GM23338 (cell line): ENCODE measurements around the gene SEMA3C. TPM values are rescaled to one million over a fixed set of nuclear protein-coding genes. Genes with fewer than 3 reads are reported as not detected.

Experiments used
- ATAC-seq: fragments of 200-7000 bp; cut with Tn5 transposase; 3 replicates; pipeline ENCODE4 v1.9.1; 2020
- DNase-seq: peaks from one replicate; pipeline ENCODE4 v3.0.0-alpha.2; 2015; ENCODE audit warnings: low spot score
- H2AFZ ChIP-seq: fragments of 200-600 bp; sonication (generic); 2 replicates; pipeline ENCODE4 v1.8.0; 2016; ENCODE audit warnings: antibody characterized with exemption, mild to moderate bottlenecking, moderate library complexity
- H3F3A ChIP-seq: fragments of 200-600 bp; sonication (generic); replicated peaks from 2 replicates; pipeline ENCODE4 v1.8.0; 2017; ENCODE audit warnings: antibody characterized with exemption, mixed run types, low read depth
- H3K27ac ChIP-seq: fragments of 200-600 bp; sonication (generic); 2 replicates; pipeline ENCODE4 v1.6.1; 2016; ENCODE audit warnings: low read depth
- H3K27me3 ChIP-seq: fragments of 200-600 bp; sonication (generic); 2 replicates; pipeline ENCODE4 v1.8.0; 2016; ENCODE audit warnings: mild to moderate bottlenecking, mixed run types, moderate library complexity; ENCODE audit not compliant: insufficient read depth
- H3K36me3 ChIP-seq: fragments of 200-600 bp; sonication (generic); 2 replicates; pipeline ENCODE4 v1.8.0; 2016; ENCODE audit warnings: mild to moderate bottlenecking; ENCODE audit not compliant: insufficient read depth
- H3K4me1 ChIP-seq: fragments of 200-600 bp; sonication (generic); 2 replicates; pipeline ENCODE4 v1.8.0; 2016; ENCODE audit warnings: mild to moderate bottlenecking, moderate library complexity; ENCODE audit not compliant: insufficient read depth
- H3K4me2 ChIP-seq: fragments of 200-600 bp; sonication (generic); 2 replicates; pipeline ENCODE4 v1.7.1; 2017; ENCODE audit warnings: mixed run types
- H3K4me3 ChIP-seq: fragments of 200-600 bp; sonication (generic); 2 replicates; pipeline ENCODE4 v1.6.1; 2016; ENCODE audit warnings: mixed run types
- H3K79me2 ChIP-seq: fragments of 200-600 bp; sonication (generic); replicated peaks from 2 replicates; pipeline ENCODE4 v1.8.0; 2017; ENCODE audit warnings: mild to moderate bottlenecking; ENCODE audit not compliant: insufficient read depth
- H3K9me2 ChIP-seq: fragments of 200-600 bp; sonication (generic); 2 replicates; pipeline ENCODE4 v1.8.0; 2017; ENCODE audit not compliant: insufficient read depth
- H4K20me1 ChIP-seq: fragments of 200-600 bp; sonication (generic); replicated peaks from 2 replicates; pipeline ENCODE4 v1.8.0; 2017; ENCODE audit warnings: mild to moderate bottlenecking; ENCODE audit not compliant: insufficient read depth
- H3K27ac Mint-ChIP-seq: 2 replicates; pipeline ENCODE4 v1.8.0; 2020; ENCODE audit warnings: inconsistent platforms, mild to moderate bottlenecking, moderate library complexity, mixed read lengths
- H3K27me3 Mint-ChIP-seq: 3 replicates; pipeline ENCODE4 v1.8.0; 2022; ENCODE audit warnings: low read depth, mild to moderate bottlenecking, moderate library complexity, mixed read lengths, inconsistent platforms; ENCODE audit not compliant: insufficient read depth, poor library complexity
- H3K36me3 Mint-ChIP-seq: 3 replicates; pipeline ENCODE4 v1.8.0; 2021; ENCODE audit warnings: low read depth, mild to moderate bottlenecking, inconsistent platforms, moderate library complexity, mixed read lengths
- H3K4me1 Mint-ChIP-seq: 3 replicates; pipeline ENCODE4 v1.8.0; 2020; ENCODE audit warnings: mild to moderate bottlenecking, inconsistent platforms, mixed read lengths
- H3K4me3 Mint-ChIP-seq: 3 replicates; pipeline ENCODE4 v1.8.0; 2021; ENCODE audit warnings: moderate library complexity, mild to moderate bottlenecking, inconsistent platforms, mixed read lengths
- H3K9me3 Mint-ChIP-seq: 3 replicates; pipeline ENCODE4 v1.8.0; 2020; ENCODE audit warnings: moderate library complexity, mild to moderate bottlenecking, inconsistent platforms, mixed read lengths
- CREB1 ChIP-seq: fragments of 250-450 bp; sonication (Bioruptor Pico); IDR thresholded peaks from 2 replicates; pipeline ENCODE4 v1.5.0; 2020; ENCODE audit warnings: low read depth, mild to moderate bottlenecking, moderate library complexity
- EZH2 ChIP-seq: fragments of 200-600 bp; sonication (generic); IDR thresholded peaks from one replicate; pipeline ENCODE4 v1.8.0; 2017; ENCODE audit warnings: antibody characterized with exemption, mild to moderate bottlenecking, low read depth; ENCODE audit not compliant: unreplicated experiment
- EZH2phosphoT487 ChIP-seq: fragments of 200-600 bp; sonication (generic); IDR thresholded peaks from one replicate; pipeline ENCODE4 v1.8.1; 2018; ENCODE audit warnings: antibody characterized with exemption; ENCODE audit not compliant: unreplicated experiment
- JUNB ChIP-seq: IDR thresholded peaks from one replicate; pipeline ENCODE4 v1.6.1; 2016; ENCODE audit warnings: antibody characterized with exemption; ENCODE audit not compliant: unreplicated experiment
- NANOG ChIP-seq: IDR thresholded peaks from 2 replicates; pipeline ENCODE4 v1.6.1; 2016; ENCODE audit warnings: antibody characterized with exemption, borderline replicate concordance
- POLR2AphosphoS5 ChIP-seq: IDR thresholded peaks from 2 replicates; pipeline ENCODE4 v1.6.1; 2016; ENCODE audit warnings: antibody characterized with exemption, low read depth
- STAT1 ChIP-seq: IDR thresholded peaks from one replicate; pipeline ENCODE4 v1.6.1; 2016; ENCODE audit warnings: antibody characterized with exemption; ENCODE audit not compliant: unreplicated experiment
- ZNF114 ChIP-seq: fragments of 250-450 bp; sonication (Bioruptor Pico); IDR thresholded peaks from 2 replicates; pipeline ENCODE4 v1.5.0; 2020; ENCODE audit warnings: mild to moderate bottlenecking, moderate library complexity
- ZNF331 ChIP-seq: fragments of 250-450 bp; sonication (Bioruptor Pico); IDR thresholded peaks from 2 replicates; pipeline ENCODE4 v1.5.0; 2020; ENCODE audit warnings: low read depth, mild to moderate bottlenecking, moderate library complexity
- polyA plus RNA-seq: library from polyadenylated mRNA; unstranded; fragments of >200 nt; fragmentation: Nextera tagmentation; extraction: Ambion mirVana; gene quantifications from 2 replicates; pipeline ENCODE4 v1.2.1, GENCODE V29; 2016
- total RNA-seq: library from RNA; depleted of rRNA; stranded (reverse); fragments of >200 nt; shearing (Covaris generic); gene quantifications from 2 replicates; pipeline ENCODE4 v1.2.3, GENCODE V29; 2014
- TF ChIP-seq, protein P1 (sequence below), 2 experiments: fragments of 200-600 bp in 1 of 2; sonication (generic) in 1 of 2; conservative IDR thresholded peaks; 2 replicates each; pipeline versions ENCODE4 v1.5.1 to v1.6.1; 2016 to 2017; ENCODE audit warnings: antibody characterized with exemption in 2 of 2, low read depth in 2 of 2, mild to moderate bottlenecking in 2 of 2, moderate library complexity in 1 of 2
- TF ChIP-seq, protein P2 (sequence below): IDR thresholded peaks from 2 replicates; pipeline ENCODE4 v1.6.1; 2016; ENCODE audit warnings: antibody characterized with exemption
- TF ChIP-seq, protein P3 (sequence below): fragments of 250-450 bp; sonication (Bioruptor Pico); IDR thresholded peaks from 2 replicates; pipeline ENCODE4 v1.5.0; 2020; ENCODE audit warnings: mild to moderate bottlenecking, moderate library complexity
- TF ChIP-seq, protein P4 (sequence below): IDR thresholded peaks from one replicate; pipeline ENCODE4 v1.6.1; 2018; ENCODE audit warnings: antibody characterized with exemption; ENCODE audit not compliant: unreplicated experiment

Gene SEMA3C
- total and polyA plus RNA-seq, 2 experiments from 2014 or later: 1.0 to 3.5 TPM

DNA sequence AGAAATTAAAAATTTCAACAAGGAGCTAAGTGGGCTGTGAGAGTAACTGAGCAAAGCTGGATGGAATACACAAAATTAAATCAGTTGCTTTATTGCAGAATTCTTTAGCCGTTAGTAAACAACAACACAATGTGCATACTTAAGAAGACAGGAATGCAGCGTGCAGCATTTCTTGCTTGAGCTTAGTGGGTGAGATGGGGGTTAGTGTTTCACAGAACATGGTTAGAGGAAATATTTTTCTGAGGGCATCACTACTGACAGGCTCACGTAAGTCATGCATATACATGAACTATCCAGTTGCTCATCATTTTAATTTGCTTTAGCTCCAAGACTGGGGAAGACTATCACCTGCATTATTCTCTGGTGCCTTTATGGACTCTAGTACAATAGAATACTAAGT is 199.6 kb downstream of the SEMA3C start:
- Mint-ChIP-seq H3K4me3 (no peak overlapping the region), H3K9me3 (no peaks in the 10 kb centered on the region), H3K4me1 (peaks cover 28% of the 10 kb centered on the region), H3K27me3 (peaks cover 3% of the 10 kb centered on the region), H3K36me3 (no peaks in the 10 kb centered on the region), H3K27ac (no peak overlapping the region)
- Histone ChIP-seq H3K27me3 (no peaks in the 10 kb centered on the region), H3K9me2 (no peaks in the 10 kb centered on the region), H3F3A (no peaks in the 10 kb centered on the region), H3K36me3 (no peaks in the 10 kb centered on the region), H4K20me1 (no peaks in the 10 kb centered on the region), H3K4me2 (no peak overlapping the region), H3K27ac (no peak overlapping the region), H3K4me3 (no peak overlapping the region), H3K79me2 (no peaks in the 10 kb centered on the region), H3K4me1 (peaks cover 29% of the 10 kb centered on the region), H2AFZ (no peak overlapping the region)
- no peak for TF ChIP-seq ZNF331 (CRISPR knock-in tag)
- TF ChIP-seq, protein P1, sequence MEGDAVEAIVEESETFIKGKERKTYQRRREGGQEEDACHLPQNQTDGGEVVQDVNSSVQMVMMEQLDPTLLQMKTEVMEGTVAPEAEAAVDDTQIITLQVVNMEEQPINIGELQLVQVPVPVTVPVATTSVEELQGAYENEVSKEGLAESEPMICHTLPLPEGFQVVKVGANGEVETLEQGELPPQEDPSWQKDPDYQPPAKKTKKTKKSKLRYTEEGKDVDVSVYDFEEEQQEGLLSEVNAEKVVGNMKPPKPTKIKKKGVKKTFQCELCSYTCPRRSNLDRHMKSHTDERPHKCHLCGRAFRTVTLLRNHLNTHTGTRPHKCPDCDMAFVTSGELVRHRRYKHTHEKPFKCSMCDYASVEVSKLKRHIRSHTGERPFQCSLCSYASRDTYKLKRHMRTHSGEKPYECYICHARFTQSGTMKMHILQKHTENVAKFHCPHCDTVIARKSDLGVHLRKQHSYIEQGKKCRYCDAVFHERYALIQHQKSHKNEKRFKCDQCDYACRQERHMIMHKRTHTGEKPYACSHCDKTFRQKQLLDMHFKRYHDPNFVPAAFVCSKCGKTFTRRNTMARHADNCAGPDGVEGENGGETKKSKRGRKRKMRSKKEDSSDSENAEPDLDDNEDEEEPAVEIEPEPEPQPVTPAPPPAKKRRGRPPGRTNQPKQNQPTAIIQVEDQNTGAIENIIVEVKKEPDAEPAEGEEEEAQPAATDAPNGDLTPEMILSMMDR (conservative IDR thresholded peaks at IDR 0.05; ENCODE audit: low read depth in 2 of 2): no peak
- no peak for TF ChIP-seq NANOG
- TF ChIP-seq CREB1 (CRISPR knock-in tag): no peak
- TF ChIP-seq EZH2phosphoT487: no peak
- TF ChIP-seq, protein P2, sequence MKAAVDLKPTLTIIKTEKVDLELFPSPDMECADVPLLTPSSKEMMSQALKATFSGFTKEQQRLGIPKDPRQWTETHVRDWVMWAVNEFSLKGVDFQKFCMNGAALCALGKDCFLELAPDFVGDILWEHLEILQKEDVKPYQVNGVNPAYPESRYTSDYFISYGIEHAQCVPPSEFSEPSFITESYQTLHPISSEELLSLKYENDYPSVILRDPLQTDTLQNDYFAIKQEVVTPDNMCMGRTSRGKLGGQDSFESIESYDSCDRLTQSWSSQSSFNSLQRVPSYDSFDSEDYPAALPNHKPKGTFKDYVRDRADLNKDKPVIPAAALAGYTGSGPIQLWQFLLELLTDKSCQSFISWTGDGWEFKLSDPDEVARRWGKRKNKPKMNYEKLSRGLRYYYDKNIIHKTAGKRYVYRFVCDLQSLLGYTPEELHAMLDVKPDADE: no peak
- no peak for TF ChIP-seq STAT1
- no peak for TF ChIP-seq ZNF114 (CRISPR knock-in tag)
- TF ChIP-seq POLR2AphosphoS5: no peak
- TF ChIP-seq, protein P3, sequence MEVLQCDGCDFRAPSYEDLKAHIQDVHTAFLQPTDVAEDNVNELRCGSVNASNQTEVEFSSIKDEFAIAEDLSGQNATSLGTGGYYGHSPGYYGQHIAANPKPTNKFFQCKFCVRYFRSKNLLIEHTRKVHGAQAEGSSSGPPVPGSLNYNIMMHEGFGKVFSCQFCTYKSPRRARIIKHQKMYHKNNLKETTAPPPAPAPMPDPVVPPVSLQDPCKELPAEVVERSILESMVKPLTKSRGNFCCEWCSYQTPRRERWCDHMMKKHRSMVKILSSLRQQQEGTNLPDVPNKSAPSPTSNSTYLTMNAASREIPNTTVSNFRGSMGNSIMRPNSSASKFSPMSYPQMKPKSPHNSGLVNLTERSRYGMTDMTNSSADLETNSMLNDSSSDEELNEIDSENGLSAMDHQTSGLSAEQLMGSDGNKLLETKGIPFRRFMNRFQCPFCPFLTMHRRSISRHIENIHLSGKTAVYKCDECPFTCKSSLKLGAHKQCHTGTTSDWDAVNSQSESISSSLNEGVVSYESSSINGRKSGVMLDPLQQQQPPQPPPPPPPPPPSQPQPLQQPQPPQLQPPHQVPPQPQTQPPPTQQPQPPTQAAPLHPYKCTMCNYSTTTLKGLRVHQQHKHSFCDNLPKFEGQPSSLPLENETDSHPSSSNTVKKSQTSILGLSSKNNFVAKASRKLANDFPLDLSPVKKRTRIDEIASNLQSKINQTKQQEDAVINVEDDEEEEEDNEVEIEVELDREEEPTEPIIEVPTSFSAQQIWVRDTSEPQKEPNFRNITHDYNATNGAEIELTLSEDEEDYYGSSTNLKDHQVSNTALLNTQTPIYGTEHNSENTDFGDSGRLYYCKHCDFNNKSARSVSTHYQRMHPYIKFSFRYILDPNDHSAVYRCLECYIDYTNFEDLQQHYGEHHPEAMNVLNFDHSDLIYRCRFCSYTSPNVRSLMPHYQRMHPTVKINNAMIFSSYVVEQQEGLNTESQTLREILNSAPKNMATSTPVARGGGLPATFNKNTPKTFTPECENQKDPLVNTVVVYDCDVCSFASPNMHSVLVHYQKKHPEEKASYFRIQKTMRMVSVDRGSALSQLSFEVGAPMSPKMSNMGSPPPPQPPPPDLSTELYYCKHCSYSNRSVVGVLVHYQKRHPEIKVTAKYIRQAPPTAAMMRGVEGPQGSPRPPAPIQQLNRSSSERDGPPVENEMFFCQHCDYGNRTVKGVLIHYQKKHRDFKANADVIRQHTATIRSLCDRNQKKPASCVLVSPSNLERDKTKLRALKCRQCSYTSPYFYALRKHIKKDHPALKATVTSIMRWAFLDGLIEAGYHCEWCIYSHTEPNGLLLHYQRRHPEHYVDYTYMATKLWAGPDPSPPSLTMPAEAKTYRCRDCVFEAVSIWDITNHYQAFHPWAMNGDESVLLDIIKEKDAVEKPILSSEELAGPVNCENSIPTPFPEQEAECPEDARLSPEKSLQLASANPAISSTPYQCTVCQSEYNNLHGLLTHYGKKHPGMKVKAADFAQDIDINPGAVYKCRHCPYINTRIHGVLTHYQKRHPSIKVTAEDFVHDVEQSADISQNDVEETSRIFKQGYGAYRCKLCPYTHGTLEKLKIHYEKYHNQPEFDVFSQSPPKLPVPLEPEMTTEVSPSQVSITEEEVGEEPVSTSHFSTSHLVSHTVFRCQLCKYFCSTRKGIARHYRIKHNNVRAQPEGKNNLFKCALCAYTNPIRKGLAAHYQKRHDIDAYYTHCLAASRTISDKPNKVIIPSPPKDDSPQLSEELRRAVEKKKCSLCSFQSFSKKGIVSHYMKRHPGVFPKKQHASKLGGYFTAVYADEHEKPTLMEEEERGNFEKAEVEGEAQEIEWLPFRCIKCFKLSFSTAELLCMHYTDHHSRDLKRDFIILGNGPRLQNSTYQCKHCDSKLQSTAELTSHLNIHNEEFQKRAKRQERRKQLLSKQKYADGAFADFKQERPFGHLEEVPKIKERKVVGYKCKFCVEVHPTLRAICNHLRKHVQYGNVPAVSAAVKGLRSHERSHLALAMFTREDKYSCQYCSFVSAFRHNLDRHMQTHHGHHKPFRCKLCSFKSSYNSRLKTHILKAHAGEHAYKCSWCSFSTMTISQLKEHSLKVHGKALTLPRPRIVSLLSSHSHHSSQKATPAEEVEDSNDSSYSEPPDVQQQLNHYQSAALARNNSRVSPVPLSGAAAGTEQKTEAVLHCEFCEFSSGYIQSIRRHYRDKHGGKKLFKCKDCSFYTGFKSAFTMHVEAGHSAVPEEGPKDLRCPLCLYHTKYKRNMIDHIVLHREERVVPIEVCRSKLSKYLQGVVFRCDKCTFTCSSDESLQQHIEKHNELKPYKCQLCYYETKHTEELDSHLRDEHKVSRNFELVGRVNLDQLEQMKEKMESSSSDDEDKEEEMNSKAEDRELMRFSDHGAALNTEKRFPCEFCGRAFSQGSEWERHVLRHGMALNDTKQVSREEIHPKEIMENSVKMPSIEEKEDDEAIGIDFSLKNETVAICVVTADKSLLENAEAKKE (CRISPR knock-in tag): no peak
- no peak for TF ChIP-seq EZH2
- TF ChIP-seq JUNB: no peak
- TF ChIP-seq, protein P4, sequence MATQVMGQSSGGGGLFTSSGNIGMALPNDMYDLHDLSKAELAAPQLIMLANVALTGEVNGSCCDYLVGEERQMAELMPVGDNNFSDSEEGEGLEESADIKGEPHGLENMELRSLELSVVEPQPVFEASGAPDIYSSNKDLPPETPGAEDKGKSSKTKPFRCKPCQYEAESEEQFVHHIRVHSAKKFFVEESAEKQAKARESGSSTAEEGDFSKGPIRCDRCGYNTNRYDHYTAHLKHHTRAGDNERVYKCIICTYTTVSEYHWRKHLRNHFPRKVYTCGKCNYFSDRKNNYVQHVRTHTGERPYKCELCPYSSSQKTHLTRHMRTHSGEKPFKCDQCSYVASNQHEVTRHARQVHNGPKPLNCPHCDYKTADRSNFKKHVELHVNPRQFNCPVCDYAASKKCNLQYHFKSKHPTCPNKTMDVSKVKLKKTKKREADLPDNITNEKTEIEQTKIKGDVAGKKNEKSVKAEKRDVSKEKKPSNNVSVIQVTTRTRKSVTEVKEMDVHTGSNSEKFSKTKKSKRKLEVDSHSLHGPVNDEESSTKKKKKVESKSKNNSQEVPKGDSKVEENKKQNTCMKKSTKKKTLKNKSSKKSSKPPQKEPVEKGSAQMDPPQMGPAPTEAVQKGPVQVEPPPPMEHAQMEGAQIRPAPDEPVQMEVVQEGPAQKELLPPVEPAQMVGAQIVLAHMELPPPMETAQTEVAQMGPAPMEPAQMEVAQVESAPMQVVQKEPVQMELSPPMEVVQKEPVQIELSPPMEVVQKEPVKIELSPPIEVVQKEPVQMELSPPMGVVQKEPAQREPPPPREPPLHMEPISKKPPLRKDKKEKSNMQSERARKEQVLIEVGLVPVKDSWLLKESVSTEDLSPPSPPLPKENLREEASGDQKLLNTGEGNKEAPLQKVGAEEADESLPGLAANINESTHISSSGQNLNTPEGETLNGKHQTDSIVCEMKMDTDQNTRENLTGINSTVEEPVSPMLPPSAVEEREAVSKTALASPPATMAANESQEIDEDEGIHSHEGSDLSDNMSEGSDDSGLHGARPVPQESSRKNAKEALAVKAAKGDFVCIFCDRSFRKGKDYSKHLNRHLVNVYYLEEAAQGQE: no peak
- ATAC-seq: no peak
- DNase-seq: no peak
